Skeletal muscle satellite cell (primary cell): ENCODE data around the gene DQX1. TPM values are rescaled to one million over a fixed set of nuclear protein-coding genes. Genes with fewer than 3 reads are reported as not detected.

Experiments used
- H3K27me3 ChIP-seq: 2 replicates; pipeline ENCODE4 v1.7.0; 2013; ENCODE audit warnings: low read length; ENCODE audit not compliant: control insufficient read depth, insufficient read depth
- H3K36me3 ChIP-seq: 2 replicates; pipeline ENCODE4 v1.7.0; 2013; ENCODE audit warnings: mild to moderate bottlenecking, control low read depth, low read length; ENCODE audit not compliant: insufficient read depth
- H3K4me1 ChIP-seq: 2 replicates; pipeline ENCODE4 v1.7.0; 2013; ENCODE audit warnings: low read length; ENCODE audit not compliant: control insufficient read depth, insufficient read depth
- H3K4me2 ChIP-seq: 2 replicates; pipeline ENCODE4 v1.7.0; 2013; ENCODE audit warnings: mild to moderate bottlenecking, low read length
- H3K4me3 ChIP-seq: 2 replicates; pipeline ENCODE4 v1.7.0; 2013; ENCODE audit warnings: low read length
- H3K9ac ChIP-seq: 2 replicates; pipeline ENCODE4 v1.7.0; 2013; ENCODE audit warnings: mild to moderate bottlenecking, low read depth, low read length, moderate library complexity
- H3K9me3 ChIP-seq: replicated peaks from 2 replicates; pipeline ENCODE4 v1.7.0; 2013; ENCODE audit warnings: mild to moderate bottlenecking, control low read depth, low read length
- total RNA-seq: library from RNA; depleted of rRNA; stranded (reverse); fragments of >200 nt; gene quantifications from 2 replicates; pipeline ENCODE4 v1.2.3, GENCODE V29; 2012; rRNA removed

The DQX1 gene, protein sequence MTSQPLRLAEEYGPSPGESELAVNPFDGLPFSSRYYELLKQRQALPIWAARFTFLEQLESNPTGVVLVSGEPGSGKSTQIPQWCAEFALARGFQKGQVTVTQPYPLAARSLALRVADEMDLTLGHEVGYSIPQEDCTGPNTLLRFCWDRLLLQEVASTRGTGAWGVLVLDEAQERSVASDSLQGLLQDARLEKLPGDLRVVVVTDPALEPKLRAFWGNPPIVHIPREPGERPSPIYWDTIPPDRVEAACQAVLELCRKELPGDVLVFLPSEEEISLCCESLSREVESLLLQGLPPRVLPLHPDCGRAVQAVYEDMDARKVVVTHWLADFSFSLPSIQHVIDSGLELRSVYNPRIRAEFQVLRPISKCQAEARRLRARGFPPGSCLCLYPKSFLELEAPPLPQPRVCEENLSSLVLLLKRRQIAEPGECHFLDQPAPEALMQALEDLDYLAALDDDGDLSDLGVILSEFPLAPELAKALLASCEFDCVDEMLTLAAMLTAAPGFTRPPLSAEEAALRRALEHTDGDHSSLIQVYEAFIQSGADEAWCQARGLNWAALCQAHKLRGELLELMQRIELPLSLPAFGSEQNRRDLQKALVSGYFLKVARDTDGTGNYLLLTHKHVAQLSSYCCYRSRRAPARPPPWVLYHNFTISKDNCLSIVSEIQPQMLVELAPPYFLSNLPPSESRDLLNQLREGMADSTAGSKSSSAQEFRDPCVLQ
- total RNA-seq = under 0.01 and 0.51 TPM in 2 replicates

DNA sequence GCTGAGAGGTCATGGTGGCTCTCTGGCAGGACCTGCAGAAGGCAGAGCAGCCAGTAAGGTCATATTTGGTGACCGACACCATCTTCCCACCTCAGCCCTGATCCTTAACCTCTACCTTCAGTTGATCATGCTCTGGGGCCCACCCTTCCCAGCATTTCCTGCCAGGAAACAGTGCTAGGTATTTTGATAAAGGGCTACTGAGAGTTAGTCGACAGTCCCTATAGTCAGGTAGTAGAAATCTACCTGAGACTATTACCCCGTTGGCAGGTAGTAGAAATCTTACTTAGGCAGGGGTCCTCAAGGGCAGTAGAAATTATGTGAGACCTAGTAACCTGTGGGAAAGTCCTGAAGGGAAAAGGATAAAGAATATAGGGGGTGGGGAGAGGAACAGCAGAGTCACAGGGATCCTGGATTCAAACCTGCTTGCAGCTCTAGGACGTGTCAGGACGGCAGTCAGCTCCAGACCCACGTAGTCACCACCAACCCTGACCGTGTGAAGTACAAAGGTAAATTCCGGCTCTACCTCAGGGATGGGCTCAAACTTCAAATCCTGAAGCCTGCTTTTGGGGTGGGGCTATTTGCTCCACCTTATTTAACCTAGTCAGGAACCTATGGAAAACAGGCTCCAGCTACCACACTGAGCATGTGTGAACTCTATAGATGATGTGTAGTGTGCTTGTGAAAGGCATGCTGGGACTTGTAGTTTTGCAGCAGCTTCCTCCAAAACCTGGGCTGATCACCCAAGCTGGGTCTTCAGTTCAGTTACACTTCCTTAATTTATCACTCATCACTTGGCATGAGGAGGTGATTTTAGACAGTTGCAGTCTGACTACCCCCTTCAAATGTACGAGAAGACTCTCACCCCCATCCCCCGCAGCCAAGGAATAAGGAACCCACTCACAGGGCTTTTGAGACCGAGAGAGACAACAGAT is at the start of gene DQX1:
TSS of gene DQX1 (minus strand) at position 515 of the 932 bp plus-strand sequence. CDS start at position 13, 502 bp downstream.
- Histone ChIP-seq H3K27me3 (no peaks in the 10 kb centered on the region), H3K4me2 (no peak within 1 kb of the TSS), H3K4me3 (no peak within 1 kb of the TSS), H3K9me3 (no peaks in the 10 kb centered on the region), H3K9ac (no peak within 1 kb of the TSS), H3K4me1 (peaks cover 13% of the 10 kb centered on the region), H3K36me3 (peaks cover 31% of the 10 kb centered on the region)

DNA sequence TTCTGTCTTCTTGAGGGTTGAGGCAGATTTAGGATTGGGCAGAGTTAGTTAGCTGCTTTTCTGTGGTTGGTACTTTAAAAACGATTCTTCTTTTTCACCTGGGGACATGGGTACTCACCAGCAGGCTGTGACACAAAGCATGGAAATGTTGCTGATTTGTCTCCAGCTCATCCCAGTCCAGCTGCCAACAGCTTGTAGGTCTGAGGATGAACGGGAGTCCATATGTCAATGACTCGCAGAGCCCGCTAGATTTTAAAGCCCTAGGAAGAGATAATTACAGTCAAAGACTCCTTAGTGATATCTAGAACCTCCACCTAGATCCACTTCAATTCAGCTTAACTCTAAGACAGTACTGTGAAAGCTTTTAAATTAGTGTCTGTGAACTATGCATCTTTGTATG is 49.3 kb upstream of the DQX1 start:
- Histone ChIP-seq H3K36me3 (no peaks in the 10 kb centered on the region), H3K9me3 (no peaks in the 10 kb centered on the region), H3K9ac (no peak overlapping the region), H3K27me3 (no peaks in the 10 kb centered on the region), H3K4me3 (no peak overlapping the region), H3K4me2 (no peak overlapping the region), H3K4me1 (peaks cover 54% of the 10 kb centered on the region)

GRCh38 chr2:74573747-74574562 is 47.9 kb upstream of the DQX1 start:
- Histone ChIP-seq H3K4me1 (peaks cover 56% of the 10 kb centered on the region), H3K9ac (peak overlapping the region; percentile 61), H3K9me3 (no peaks in the 10 kb centered on the region), H3K27me3 (no peaks in the 10 kb centered on the region), H3K36me3 (no peaks in the 10 kb centered on the region), H3K4me2 (peak overlapping the region; percentile 74), H3K4me3 (peak overlapping the region; percentile 36)

- H3K4me1 ChIP-seq = peaks cover 65% of the 10 kb centered on the region
- H3K9ac ChIP-seq = no peak overlapping the region
- H3K36me3 ChIP-seq = no peaks in the 10 kb centered on the region
- no peak overlapping the region for H3K4me3 ChIP-seq
- no peaks in the 10 kb centered on the region for H3K9me3 ChIP-seq
- H3K27me3 ChIP-seq = no peaks in the 10 kb centered on the region
- no peak overlapping the region for H3K4me2 ChIP-seq
These were observed 46.3 kb upstream of the DQX1 start for GRCh38 chr2:74572178-74572925.

DNA sequence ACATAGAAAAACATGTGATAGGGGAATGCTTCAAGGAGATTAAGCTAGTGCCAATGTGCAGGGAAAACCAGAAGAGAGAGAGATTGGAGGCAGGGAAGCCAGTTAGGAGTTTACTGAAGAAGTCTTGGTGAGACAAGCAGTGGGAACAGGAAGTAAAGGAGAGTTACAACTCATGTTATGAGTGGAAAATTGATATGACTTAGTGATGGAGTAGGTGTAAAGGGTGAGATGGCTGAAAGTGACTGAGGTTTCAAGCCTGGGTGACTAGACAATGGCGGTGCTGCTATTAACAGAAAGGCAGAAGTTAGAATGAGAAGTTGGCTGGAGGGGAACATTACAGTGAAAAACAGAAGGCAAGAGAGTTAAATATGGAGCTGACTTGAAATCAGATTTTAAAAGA is 45.0 kb upstream of the DQX1 start:
- Histone ChIP-seq H3K4me1 (peaks cover 63% of the 10 kb centered on the region), H3K27me3 (no peaks in the 10 kb centered on the region), H3K4me3 (no peak overlapping the region), H3K36me3 (no peaks in the 10 kb centered on the region), H3K4me2 (no peak overlapping the region), H3K9ac (no peak overlapping the region), H3K9me3 (no peaks in the 10 kb centered on the region)

GRCh38 chr2:74569686-74570085 is 43.7 kb upstream of the DQX1 start:
- H3K4me3 ChIP-seq = no peak overlapping the region
- no peak overlapping the region for H3K9ac ChIP-seq
- no peaks in the 10 kb centered on the region for H3K27me3 ChIP-seq
- H3K9me3 ChIP-seq = no peaks in the 10 kb centered on the region
- no peak overlapping the region for H3K4me2 ChIP-seq
- H3K36me3 ChIP-seq = no peaks in the 10 kb centered on the region
- peaks cover 57% of the 10 kb centered on the region for H3K4me1 ChIP-seq

- Histone ChIP-seq H3K4me3 (peak overlapping the region; percentile 45), H3K4me1 (peaks cover 58% of the 10 kb centered on the region), H3K27me3 (no peaks in the 10 kb centered on the region), H3K9me3 (no peaks in the 10 kb centered on the region), H3K9ac (peak overlapping the region; percentile 75), H3K4me2 (peak overlapping the region; percentile 72), H3K36me3 (no peaks in the 10 kb centered on the region)
These were observed 41.9 kb upstream of the DQX1 start for GRCh38 chr2:74567881-74568280.

- Histone ChIP-seq H3K9me3 (no peaks in the 10 kb centered on the region), H3K4me1 (peaks cover 68% of the 10 kb centered on the region), H3K36me3 (no peaks in the 10 kb centered on the region), H3K9ac (no peak overlapping the region), H3K4me3 (no peak overlapping the region), H3K4me2 (peak overlapping the region; percentile 3), H3K27me3 (no peaks in the 10 kb centered on the region)
These were observed 40.7 kb upstream of the DQX1 start for GRCh38 chr2:74566754-74567085.

GRCh38 chr2:74566076-74566753 is 40.2 kb upstream of the DQX1 start:
- Histone ChIP-seq H3K4me3 (no peak overlapping the region), H3K27me3 (no peaks in the 10 kb centered on the region), H3K4me2 (peak overlapping the region; percentile 3), H3K9ac (peak overlapping the region; percentile 1), H3K36me3 (no peaks in the 10 kb centered on the region), H3K4me1 (peaks cover 68% of the 10 kb centered on the region), H3K9me3 (no peaks in the 10 kb centered on the region)

DNA sequence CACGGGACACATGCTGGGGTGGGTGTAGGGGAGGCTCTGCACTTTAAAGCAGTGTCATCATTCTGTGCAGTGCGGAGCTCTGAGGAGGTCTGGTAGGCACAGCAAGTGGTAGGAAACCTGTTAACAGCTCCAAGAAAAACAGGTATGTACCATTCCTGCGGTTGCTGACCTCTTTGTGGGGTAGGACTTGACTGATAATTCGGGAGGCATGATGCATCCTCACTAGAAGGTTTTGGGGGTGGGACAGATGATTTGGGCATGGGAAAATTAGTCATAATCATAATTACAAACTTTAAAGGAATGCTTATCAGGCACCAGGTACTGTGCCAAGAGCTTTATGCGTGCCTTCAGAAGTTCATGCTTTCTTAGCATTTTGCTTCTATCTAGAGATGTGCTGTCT is 38.2 kb upstream of the DQX1 start:
- H3K36me3 ChIP-seq = no peaks in the 10 kb centered on the region
- H3K4me2 ChIP-seq = peak overlapping the region; percentile 58
- no peaks in the 10 kb centered on the region for H3K27me3 ChIP-seq
- H3K9me3 ChIP-seq = no peaks in the 10 kb centered on the region
- peaks cover 74% of the 10 kb centered on the region for H3K4me1 ChIP-seq
- H3K4me3 ChIP-seq = no peak overlapping the region
- peak overlapping the region; percentile 24 for H3K9ac ChIP-seq
